Measurements from ENCODE around the gene NBEAL2.

Gene NBEAL2

DNA sequence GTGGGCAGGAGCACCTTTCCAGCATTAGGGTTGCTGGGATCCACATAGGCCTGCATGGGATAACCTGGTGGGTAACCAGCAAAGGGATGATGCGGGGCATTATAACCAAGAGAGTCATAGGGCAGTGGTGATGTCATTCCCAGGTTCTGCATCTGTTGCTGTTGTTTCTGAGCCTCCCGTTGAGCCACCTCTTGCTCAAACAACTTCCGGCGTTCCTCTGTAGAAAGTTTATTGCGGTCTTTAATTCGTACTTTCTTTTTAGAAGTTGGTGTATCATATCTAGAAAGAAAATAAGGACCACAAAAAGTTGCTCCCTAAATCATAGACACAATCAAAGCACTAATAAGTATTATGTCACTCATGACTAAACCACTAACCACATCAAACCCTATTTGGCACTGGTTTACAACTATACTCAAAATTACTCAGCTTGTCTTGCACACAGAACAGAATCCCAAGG is 77.8 kb downstream of the NBEAL2 start (continued):
- TF ChIP-seq EGR2 (tag by site-specific recombination; IDR thresholded peaks at IDR 0.05; ENCODE audit: low read depth) (no peak), ZNF76 (tag by site-specific recombination; IDR thresholded peaks at IDR 0.05; ENCODE audit: borderline replicate concordance, low read depth) (no peak), ZBTB21 (tag by site-specific recombination; IDR thresholded peaks at IDR 0.05) (peak; percentile 61), ZNF629 (tag by site-specific recombination; IDR thresholded peaks at IDR 0.05) (peak; percentile 77), KLF7 (tag by site-specific recombination; IDR thresholded peaks at IDR 0.05; ENCODE audit: borderline replicate concordance) (no peak), ZFP41 (tag by site-specific recombination; IDR thresholded peaks at IDR 0.05; ENCODE audit: borderline replicate concordance) (no peak), ZNF548 (tag by site-specific recombination; IDR thresholded peaks at IDR 0.05) (no peak), ZSCAN18 (tag by site-specific recombination; IDR thresholded peaks at IDR 0.05) (no peak), BCL6B (tag by site-specific recombination; IDR thresholded peaks at IDR 0.05) (no peak), BCL11A (tag by site-specific recombination; IDR thresholded peaks at IDR 0.05; ENCODE audit: low read depth) (no peak), ZNF48 (tag by site-specific recombination; IDR thresholded peaks at IDR 0.05) (no peak), SCRT2 (tag by site-specific recombination; IDR thresholded peaks at IDR 0.05) (peak; percentile 81), ZNF184 (tag by site-specific recombination; IDR thresholded peaks at IDR 0.05) (no peak)
- TF ChIP-seq, protein P1, sequence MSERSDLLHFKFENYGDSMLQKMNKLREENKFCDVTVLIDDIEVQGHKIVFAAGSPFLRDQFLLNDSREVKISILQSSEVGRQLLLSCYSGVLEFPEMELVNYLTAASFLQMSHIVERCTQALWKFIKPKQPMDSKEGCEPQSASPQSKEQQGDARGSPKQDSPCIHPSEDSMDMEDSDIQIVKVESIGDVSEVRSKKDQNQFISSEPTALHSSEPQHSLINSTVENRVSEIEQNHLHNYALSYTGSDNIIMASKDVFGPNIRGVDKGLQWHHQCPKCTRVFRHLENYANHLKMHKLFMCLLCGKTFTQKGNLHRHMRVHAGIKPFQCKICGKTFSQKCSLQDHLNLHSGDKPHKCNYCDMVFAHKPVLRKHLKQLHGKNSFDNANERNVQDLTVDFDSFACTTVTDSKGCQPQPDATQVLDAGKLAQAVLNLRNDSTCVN (tag by site-specific recombination; optimal IDR thresholded peaks at IDR 0.05), result no peak
- TF ChIP-seq, protein P2, sequence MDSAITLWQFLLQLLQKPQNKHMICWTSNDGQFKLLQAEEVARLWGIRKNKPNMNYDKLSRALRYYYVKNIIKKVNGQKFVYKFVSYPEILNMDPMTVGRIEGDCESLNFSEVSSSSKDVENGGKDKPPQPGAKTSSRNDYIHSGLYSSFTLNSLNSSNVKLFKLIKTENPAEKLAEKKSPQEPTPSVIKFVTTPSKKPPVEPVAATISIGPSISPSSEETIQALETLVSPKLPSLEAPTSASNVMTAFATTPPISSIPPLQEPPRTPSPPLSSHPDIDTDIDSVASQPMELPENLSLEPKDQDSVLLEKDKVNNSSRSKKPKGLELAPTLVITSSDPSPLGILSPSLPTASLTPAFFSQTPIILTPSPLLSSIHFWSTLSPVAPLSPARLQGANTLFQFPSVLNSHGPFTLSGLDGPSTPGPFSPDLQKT (IDR thresholded peaks at IDR 0.05; ENCODE audit: borderline replicate concordance, low read depth, low read length), result no peak

Data from HEK293 (cell line).